ENCODE data around the gene CRIP1.

GRCh38 chr14:105455766-105456660 lies 30.7 kb upstream of the CRIP1 start:
- TF ChIP-seq CTCF (IDR thresholded peaks at IDR 0.05; ENCODE audit: poor library complexity) (no peak), EZH2 (IDR thresholded peaks at IDR 0.05; ENCODE audit: borderline replicate concordance) (no peak)
